Islet of Langerhans (tissue), 1 donor: ENCODE measurements around the gene PPP3CB.
"Not testable (repeated sequence)": the region's sequence is repeated elsewhere in the genome, so short reads cannot be mapped to it uniquely, and the experiment has no call there.

Experiments used
- FAIRE-seq: peaks from one replicate; lab custom pipeline; 2011; peaks lifted over from hg19 to GRCh38; lab: Jason Lieb, UNC

PPP3CB gene

GRCh38 chr10:73413528-73414229, 82.1 kb downstream of the PPP3CB start, which contains the start of gene ANXA7:
Gene ANXA7 (minus strand): TSS chr10:73414058. CDS start chr10:73400856, 13,202 bp downstream.
- no peak for FAIRE-seq

DNA sequence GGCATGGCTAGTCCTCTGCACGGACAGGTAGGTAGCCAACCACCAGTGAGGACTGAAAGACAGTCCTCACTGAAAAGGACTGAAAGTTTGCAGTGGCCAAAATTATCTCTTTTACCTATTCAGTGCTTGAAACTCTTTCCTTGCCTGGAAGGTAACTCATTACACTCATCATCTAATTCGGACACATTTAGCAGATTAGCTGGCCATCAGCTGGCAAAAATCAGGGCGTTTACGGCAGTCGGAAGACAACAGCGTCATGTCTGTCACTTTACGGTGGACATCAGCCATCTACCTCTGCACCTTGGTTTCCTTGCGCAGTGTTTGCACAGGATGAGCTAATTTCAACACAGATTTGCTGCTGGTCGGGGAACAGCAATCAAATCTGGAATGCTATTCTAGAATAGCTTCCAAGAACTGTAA, 82.7 kb downstream of the PPP3CB start:
- peak; percentile 13 for FAIRE-seq

GRCh38 chr10:73410897-73411296, 84.9 kb downstream of the PPP3CB start:
- no peak for FAIRE-seq

- no peak for FAIRE-seq
These were observed 86.8 kb downstream of the PPP3CB start for GRCh38 chr10:73408978-73409521.

DNA sequence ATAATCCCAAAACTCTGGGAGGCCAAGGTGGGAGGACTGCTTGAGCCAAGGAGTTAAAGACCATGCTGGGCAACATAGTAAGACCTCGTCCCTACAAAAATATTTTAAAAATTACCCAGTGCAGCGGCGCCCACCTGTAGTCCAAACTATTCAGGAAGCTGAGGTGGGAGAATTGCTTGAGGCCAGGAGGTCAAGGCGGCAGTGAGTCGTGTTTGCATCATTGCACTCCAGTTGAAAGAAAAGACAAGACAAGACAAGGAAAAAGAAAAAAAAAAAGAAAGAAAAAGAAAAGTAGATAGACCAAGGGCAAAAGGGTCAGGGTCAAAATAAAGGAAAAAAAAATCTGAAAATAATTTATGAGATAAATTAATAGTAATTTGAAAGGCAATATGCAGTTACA, 87.8 kb downstream of the PPP3CB start:
- no peak for FAIRE-seq

- no peak for FAIRE-seq
These were observed 88.3 kb downstream of the PPP3CB start for GRCh38 chr10:73407495-73407894.

- no peak for FAIRE-seq
These were observed 89.0 kb downstream of the PPP3CB start for GRCh38 chr10:73406846-73407245.

GRCh38 chr10:73405556-73405955, 90.3 kb downstream of the PPP3CB start:
- no peak for FAIRE-seq

GRCh38 chr10:73404690-73405089, 91.1 kb downstream of the PPP3CB start:
- FAIRE-seq: no peak

DNA sequence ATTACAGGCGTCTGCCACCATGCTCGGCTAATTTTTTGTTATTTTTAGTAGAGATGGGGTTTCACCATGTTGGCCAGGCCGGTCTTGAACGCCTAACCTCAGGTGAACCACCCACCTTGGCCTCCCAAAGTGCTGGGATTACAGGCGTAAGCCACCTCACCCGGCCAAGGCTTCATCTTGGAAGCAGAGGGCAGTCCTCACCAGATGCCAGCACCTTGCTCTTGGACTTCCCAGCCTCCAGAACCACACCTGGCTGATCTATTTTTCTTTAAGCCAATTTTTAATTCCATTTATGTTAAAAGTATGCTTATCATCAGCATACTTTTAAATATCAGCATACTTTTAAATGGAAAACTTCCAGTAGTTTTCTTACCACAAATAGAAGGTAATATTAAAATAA, 94.2 kb downstream of the PPP3CB start:
- no peak for FAIRE-seq

DNA sequence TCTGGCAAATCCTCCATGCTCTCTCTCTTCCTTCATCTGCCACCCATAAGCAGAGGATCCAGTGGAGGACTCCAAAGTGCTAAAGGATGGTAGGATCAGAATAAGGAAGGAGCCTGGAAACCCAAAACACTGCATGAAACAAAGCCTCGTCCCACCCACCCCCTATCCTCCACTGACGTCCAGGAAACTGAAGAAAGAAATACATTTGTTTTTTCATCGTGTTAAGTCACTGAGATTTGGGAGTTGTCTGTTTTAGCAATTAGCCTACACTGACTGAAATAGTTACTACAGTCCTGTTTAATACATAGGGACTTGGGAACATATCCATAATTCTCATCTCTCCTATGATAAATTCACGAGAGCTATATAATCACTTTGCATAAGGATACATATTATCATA, 96.8 kb downstream of the PPP3CB start:
- FAIRE-seq: no peak

- FAIRE-seq: no peak
These were observed 97.8 kb downstream of the PPP3CB start for GRCh38 chr10:73398024-73398423.

DNA sequence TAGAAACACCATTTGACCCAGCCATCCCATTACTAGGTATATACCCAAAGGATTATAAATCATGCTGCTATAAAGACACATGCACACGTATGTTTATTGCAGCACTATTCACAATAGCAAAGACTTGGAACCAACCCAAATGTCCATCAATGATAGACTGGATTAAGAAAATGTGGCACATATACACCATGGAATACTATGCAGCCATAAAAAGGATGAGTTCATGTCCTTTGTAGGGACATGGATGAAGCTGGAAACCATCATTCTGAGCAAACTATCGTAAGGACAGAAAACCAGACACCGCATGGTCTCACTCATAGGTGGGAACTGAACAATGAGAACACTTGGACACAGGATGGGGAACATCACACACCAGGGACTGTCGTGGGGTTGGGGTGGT, 101.5 kb downstream of the PPP3CB start:
- FAIRE-seq: not testable (repeated sequence)

GRCh38 chr10:73388228-73388627, 107.6 kb downstream of the PPP3CB start:
- no peak for FAIRE-seq

DNA sequence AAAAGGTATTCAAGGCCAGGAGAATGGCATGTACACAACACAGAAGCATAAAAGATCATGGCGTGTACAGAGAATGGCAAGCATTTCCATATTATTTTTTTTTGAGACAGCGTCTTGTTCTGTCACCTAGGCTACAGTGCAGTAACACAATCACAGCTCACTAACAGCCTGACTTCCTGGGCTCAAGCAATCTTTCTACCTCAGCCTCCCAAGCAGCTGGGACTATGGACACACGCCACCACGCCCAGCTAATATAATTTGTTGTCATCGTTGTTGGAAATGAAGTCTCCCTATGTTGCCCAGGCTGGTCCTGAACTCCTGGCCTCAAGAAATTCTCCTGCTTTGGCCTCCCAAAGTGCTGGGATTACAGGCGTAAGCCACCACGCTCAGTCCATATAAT, 109.2 kb downstream of the PPP3CB start:
- FAIRE-seq: no peak
